ENCODE measurements around the gene GOLGA1. TPM values are rescaled to one million over a fixed set of nuclear protein-coding genes. Genes with fewer than 3 reads are reported as not detected.
A peak's percentile ranks its signal among the peaks of the same experiment; 100 is the strongest.

The GOLGA1 gene
- polyA plus RNA-seq, 1 donor (not counting 4 experiments of a cell fraction or from before 2014, with no cell fraction given): 7.4 TPM

- no peaks in the 10 kb centered on the region for H3K9me1 ChIP-seq (ENCODE audit: control insufficient read depth, extremely low read depth, insufficient read depth, low read length)
- FAIRE-seq (no peak), DNase-seq (ENCODE audit: low read depth, low spot score) (no peak)
- H3K27ac ChIP-seq (ENCODE audit: control insufficient read depth, insufficient read depth, low read length): peak within 1 kb of the TSS; percentile 91
- peak within 1 kb of the TSS; percentile 99 for H2AFZ ChIP-seq (ENCODE audit: control insufficient read depth, low read length)
- peak within 1 kb of the TSS; percentile 96 for H3K9ac ChIP-seq (ENCODE audit: control insufficient read depth, extremely low read depth, insufficient read depth, low read length)
- H3K4me1 ChIP-seq (ENCODE audit: control insufficient read depth, extremely low read depth, insufficient read depth, low read length): peaks cover 31% of the 10 kb centered on the region
- H3K36me3 ChIP-seq (ENCODE audit: control insufficient read depth in 2 of 2, extremely low read depth in 1 of 2, insufficient read depth in 2 of 2, low read length in 2 of 2): peaks cover 33 to 46% of the 10 kb centered on the region in 2 experiments
- peaks cover 38% of the 10 kb centered on the region for H4K20me1 ChIP-seq (ENCODE audit: control insufficient read depth, extremely low read depth, insufficient read depth, low read length)
- no peaks in the 10 kb centered on the region for H3K9me3 ChIP-seq (ENCODE audit: control insufficient read depth, low read depth, low read length)
- dilution Hi-C loops (cut with MboI; ENCODE audit: extremely low pct_ligation_motif_present, low sequenced_read_pairs): no loop called here
- H3K27me3 ChIP-seq (ENCODE audit: control insufficient read depth, extremely low read depth, insufficient read depth, low read length): no peaks in the 10 kb centered on the region
- TF ChIP-seq EZH2 (IDR thresholded peaks at IDR 0.05; ENCODE audit: low read length): no peak
- peak in 2 of 3 experiments; percentile 23 to 31 for TF ChIP-seq CTCF (optimal IDR thresholded peaks at IDR 0.05 in 1 of 3, IDR thresholded peaks at IDR 0.05 in 1 of 3, conservative IDR thresholded peaks at IDR 0.05 in 1 of 3; ENCODE audit: extremely low read depth in 1 of 3, insufficient read depth in 2 of 3, low read length in 3 of 3)
- H3K79me2 ChIP-seq (ENCODE audit: control insufficient read depth, insufficient read depth, low read length): peaks cover 38% of the 10 kb centered on the region
- H3K4me3 ChIP-seq (ENCODE audit: control insufficient read depth in 2 of 3, extremely low read depth in 1 of 3, insufficient read depth in 2 of 3, low read depth in 1 of 3, low read length in 3 of 3): peak within 1 kb of the TSS; percentile 92 to 95 (median 94)
- H3K4me2 ChIP-seq (ENCODE audit: control insufficient read depth, extremely low read depth, insufficient read depth, low read depth, low read length): peak within 1 kb of the TSS; percentile 97
Measured at GRCh38 chr9:124861342-124862229, 79.3 kb downstream of the GOLGA1 start, which contains the start of the genes ARPC5L and RPL35. Gene ARPC5L (plus strand): TSS chr9:124862130. CDS start chr9:124869291, 7,161 bp downstream. Gene RPL35 (minus strand): TSS chr9:124861957. CDS start chr9:124861912, 45 bp downstream.

GRCh38 chr9:124860582-124861341 is 80.1 kb downstream of the GOLGA1 start:
- Histone ChIP-seq H3K9ac (ENCODE audit: control insufficient read depth, extremely low read depth, insufficient read depth, low read length) (peak overlapping the region; percentile 96), H3K4me1 (ENCODE audit: control insufficient read depth, extremely low read depth, insufficient read depth, low read length) (peaks cover 31% of the 10 kb centered on the region), H3K4me3 (ENCODE audit: control insufficient read depth in 2 of 3, extremely low read depth in 1 of 3, insufficient read depth in 2 of 3, low read depth in 1 of 3, low read length in 3 of 3) (peak overlapping the region; percentile 92 to 95 (median 94)), H3K9me3 (ENCODE audit: control insufficient read depth, low read depth, low read length) (no peaks in the 10 kb centered on the region), H3K27ac (ENCODE audit: control insufficient read depth, insufficient read depth, low read length) (peak overlapping the region; percentile 91), H3K27me3 (ENCODE audit: control insufficient read depth, extremely low read depth, insufficient read depth, low read length) (no peaks in the 10 kb centered on the region), H3K36me3 (ENCODE audit: control insufficient read depth in 2 of 2, extremely low read depth in 1 of 2, insufficient read depth in 2 of 2, low read length in 2 of 2) (peaks cover 34 to 49% of the 10 kb centered on the region in 2 experiments), H2AFZ (ENCODE audit: control insufficient read depth, low read length) (no peak overlapping the region), H3K4me2 (ENCODE audit: control insufficient read depth, extremely low read depth, insufficient read depth, low read depth, low read length) (peak overlapping the region; percentile 89), H3K79me2 (ENCODE audit: control insufficient read depth, insufficient read depth, low read length) (peaks cover 38% of the 10 kb centered on the region), H3K9me1 (ENCODE audit: control insufficient read depth, extremely low read depth, insufficient read depth, low read length) (no peaks in the 10 kb centered on the region), H4K20me1 (ENCODE audit: control insufficient read depth, extremely low read depth, insufficient read depth, low read length) (peaks cover 45% of the 10 kb centered on the region)
- dilution Hi-C loops (cut with MboI; ENCODE audit: extremely low pct_ligation_motif_present, low sequenced_read_pairs): no loop called here
- DNase-seq (ENCODE audit: low read depth, low spot score) (no peak), FAIRE-seq (no peak)
- TF ChIP-seq CTCF (optimal IDR thresholded peaks at IDR 0.05 in 1 of 3, IDR thresholded peaks at IDR 0.05 in 1 of 3, conservative IDR thresholded peaks at IDR 0.05 in 1 of 3; ENCODE audit: extremely low read depth in 1 of 3, insufficient read depth in 2 of 3, low read length in 3 of 3) (no peak), EZH2 (IDR thresholded peaks at IDR 0.05; ENCODE audit: low read length) (no peak)
